Tibial artery (tissue), 4 donors: ENCODE results near the gene MAX.
A peak's percentile ranks its signal among the peaks of the same experiment; 100 is the strongest.
"Not testable (repeated sequence)": the region's sequence is repeated elsewhere in the genome, so short reads cannot be mapped to it uniquely, and the experiment has no call there.

Experiments
- DNase-seq, 2 donors: peaks; one replicate each; pipeline ENCODE4 v3.0.0-alpha.2; 2019
- H3K27ac ChIP-seq, 2 donors: fragments of 200-600 bp; sonication (generic) in 1 of 2; 1 replicate in 1 of 2; 2 replicates in 1 of 2; pipeline ENCODE4 v1.5.1; 2018 to 2019; ENCODE audit warnings: mild to moderate bottlenecking in 1 of 2
- H3K27me3 ChIP-seq, 2 donors: fragments of 200-600 bp; sonication (generic) in 1 of 2; one replicate each; pipeline versions ENCODE4 v1.5.1 to v1.6.0; 2016 to 2019
- H3K36me3 ChIP-seq, 3 donors: fragments of 200-600 bp; sonication (generic) in 2 of 3; one replicate each; pipeline ENCODE4 v1.5.1; 2016 to 2019; ENCODE audit warnings: mild to moderate bottlenecking in 2 of 3
- H3K4me1 ChIP-seq, 4 donors: fragments of 200-600 bp; sonication (generic) in 2 of 4; 1 replicate in 3 of 4; 2 replicates in 1 of 4; pipeline ENCODE4 v1.5.1; 2016 to 2019
- H3K4me3 ChIP-seq, 2 donors: fragments of 200-600 bp; sonication (generic) in 1 of 2; 1 replicate in 1 of 2; 2 replicates in 1 of 2; pipeline ENCODE4 v1.5.1; 2018 to 2019; ENCODE audit warnings: mild to moderate bottlenecking in 2 of 2
- H3K9me3 ChIP-seq, 3 donors: fragments of 200-600 bp; sonication (generic) in 1 of 3; one replicate each; pipeline ENCODE4 v1.5.1; 2016 to 2019
- CTCF ChIP-seq, 2 experiments: fragments of 200-600 bp in 1 of 2; fragments of 450-650 bp in 1 of 2; IDR thresholded peaks; one replicate each; pipeline ENCODE4 v1.5.1; 2017 to 2019; ENCODE audit warnings: antibody characterized with exemption in 2 of 2, mild to moderate bottlenecking in 1 of 2, moderate library complexity in 1 of 2
- intact Hi-C: fragments of 100-400 bp; cut with DNase I; formaldehyde crosslinking; loops from one replicate; pipeline ENCODE4 v1.15.0; 2023; ENCODE audit warnings: low total_unique reads

Gene MAX

DNA sequence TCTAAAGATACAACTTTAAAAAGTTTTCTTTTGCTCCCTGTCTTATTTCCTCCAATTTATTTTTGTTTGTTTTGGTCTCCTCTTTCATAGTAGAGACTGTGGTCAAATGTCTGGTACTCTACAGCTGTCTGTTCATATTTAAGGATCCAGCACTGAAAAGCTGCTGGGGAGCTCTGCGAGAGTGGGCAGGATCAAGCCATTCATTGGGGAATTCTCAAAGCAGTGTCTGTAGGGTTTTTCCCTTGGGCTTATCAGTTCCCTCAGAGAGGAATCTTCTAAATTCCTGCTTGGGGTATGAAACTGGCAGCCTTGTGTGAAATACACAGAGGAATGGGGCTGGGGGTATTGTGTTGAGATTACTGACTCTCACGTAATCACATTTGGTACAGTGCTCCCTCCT is 63.4 kb downstream of the MAX start:
- no peak overlapping the region for H3K4me3 ChIP-seq
- H3K9me3 ChIP-seq = no peaks in the 10 kb centered on the region
- H3K27me3 ChIP-seq = no peaks in the 10 kb centered on the region
- peaks cover 0 to 15% (median 8%) of the 10 kb centered on the region in 4 donors for H3K4me1 ChIP-seq
- H3K36me3 ChIP-seq = peaks cover 2 to 31% (median 30%) of the 10 kb centered on the region in 3 donors
- no peak for DNase-seq
- intact Hi-C loops = no loop called here
- H3K27ac ChIP-seq = no peak overlapping the region
- no peak for TF ChIP-seq CTCF (IDR thresholded peaks at IDR 0.05)

GRCh38 chr14:65035049-65035448 is 67.3 kb downstream of the MAX start:
- no peaks in the 10 kb centered on the region for H3K27me3 ChIP-seq
- H3K4me1 ChIP-seq = peaks cover 0 to 15% (median 8%) of the 10 kb centered on the region in 4 donors
- peak; percentile 35 to 87 for DNase-seq
- intact Hi-C loops = no loop called here
- no peak for TF ChIP-seq CTCF (IDR thresholded peaks at IDR 0.05)
- H3K36me3 ChIP-seq = peaks cover 10 to 34% (median 13%) of the 10 kb centered on the region in 3 donors
- peak overlapping the region; percentile 25 to 52 for H3K27ac ChIP-seq
- H3K9me3 ChIP-seq = no peaks in the 10 kb centered on the region
- H3K4me3 ChIP-seq = no peak overlapping the region

GRCh38 chr14:65034021-65034420 is 68.3 kb downstream of the MAX start:
- DNase-seq = no peak
- H3K4me3 ChIP-seq = no peak overlapping the region
- no peaks in the 10 kb centered on the region for H3K9me3 ChIP-seq
- no peak overlapping the region for H3K27ac ChIP-seq
- no peak for TF ChIP-seq CTCF (IDR thresholded peaks at IDR 0.05)
- intact Hi-C loops = no loop called here
- H3K36me3 ChIP-seq = peaks cover 13 to 45% (median 13%) of the 10 kb centered on the region in 3 donors
- H3K27me3 ChIP-seq = no peaks in the 10 kb centered on the region
- H3K4me1 ChIP-seq = peaks cover 0 to 15% (median 8%) of the 10 kb centered on the region in 4 donors

DNA sequence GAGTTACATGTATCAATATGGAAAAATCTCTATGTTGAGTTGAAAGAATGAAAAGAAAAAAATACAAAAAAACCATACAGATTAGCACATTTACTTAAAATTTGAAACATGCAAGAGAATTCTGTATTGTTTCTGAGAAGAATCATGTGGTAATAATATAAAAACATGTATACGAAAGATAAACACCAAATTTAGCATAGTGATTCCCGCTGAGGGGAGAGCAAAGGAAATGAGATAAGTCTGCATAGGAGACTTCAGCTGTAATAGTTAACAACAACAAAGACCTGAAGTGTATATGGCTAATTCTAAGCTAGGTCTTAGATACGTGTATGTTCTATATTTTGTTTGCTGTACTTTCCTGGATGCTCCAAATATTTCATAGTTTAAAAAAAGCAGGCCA is 69.1 kb downstream of the MAX start:
- H3K27ac ChIP-seq = no peak overlapping the region
- TF ChIP-seq CTCF (IDR thresholded peaks at IDR 0.05) = no peak
- no peaks in the 10 kb centered on the region for H3K27me3 ChIP-seq
- intact Hi-C loops = no loop called here
- H3K36me3 ChIP-seq = peaks cover 13 to 53% (median 16%) of the 10 kb centered on the region in 3 donors
- H3K9me3 ChIP-seq = no peaks in the 10 kb centered on the region
- peaks cover 0 to 15% (median 8%) of the 10 kb centered on the region in 4 donors for H3K4me1 ChIP-seq
- no peak for DNase-seq
- H3K4me3 ChIP-seq = no peak overlapping the region

GRCh38 chr14:65032319-65032718 is 70.0 kb downstream of the MAX start:
- TF ChIP-seq CTCF (IDR thresholded peaks at IDR 0.05) = no peak
- peak in 1 of 2 donors; percentile 20 for DNase-seq
- Histone ChIP-seq H3K27me3 (no peaks in the 10 kb centered on the region), H3K36me3 (peaks cover 21 to 62% (median 23%) of the 10 kb centered on the region in 3 donors), H3K4me3 (no peak overlapping the region), H3K4me1 (peaks cover 0 to 15% (median 8%) of the 10 kb centered on the region in 4 donors), H3K9me3 (no peaks in the 10 kb centered on the region), H3K27ac (no peak overlapping the region)
- intact Hi-C loops = no loop called here

DNA sequence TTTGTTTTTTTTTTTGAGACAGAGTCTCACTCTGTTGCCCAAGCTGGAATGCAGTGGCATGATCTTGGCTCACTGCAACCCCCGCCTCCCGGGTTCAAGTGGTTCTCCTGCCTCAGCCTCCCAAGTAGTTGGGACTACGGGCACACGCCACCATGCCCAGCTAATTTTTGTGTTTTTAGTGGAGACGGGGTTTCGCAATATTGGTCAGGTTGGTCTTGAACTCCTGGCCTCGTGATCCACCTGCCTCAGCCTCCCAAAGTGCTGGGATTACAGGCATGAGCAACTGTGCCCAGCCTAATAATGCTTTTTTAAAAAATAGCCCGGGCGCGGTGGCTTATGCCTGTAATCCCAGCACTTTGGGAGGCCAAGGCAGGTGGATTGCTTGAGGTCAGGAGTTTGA is 71.0 kb downstream of the MAX start:
- H3K27me3 ChIP-seq, H3K4me3 ChIP-seq, intact Hi-C loops, H3K9me3 ChIP-seq, H3K27ac ChIP-seq: not testable (repeated sequence)
- Histone ChIP-seq H3K4me1 (peaks cover 0 to 15% (median 8%) of the 10 kb centered on the region in 4 donors), H3K36me3 (peaks cover 24 to 66% (median 25%) of the 10 kb centered on the region in 3 donors)
- DNase-seq = peak in 1 of 2 donors; percentile 9
